ENCODE data around the gene EPS8.

DNA sequence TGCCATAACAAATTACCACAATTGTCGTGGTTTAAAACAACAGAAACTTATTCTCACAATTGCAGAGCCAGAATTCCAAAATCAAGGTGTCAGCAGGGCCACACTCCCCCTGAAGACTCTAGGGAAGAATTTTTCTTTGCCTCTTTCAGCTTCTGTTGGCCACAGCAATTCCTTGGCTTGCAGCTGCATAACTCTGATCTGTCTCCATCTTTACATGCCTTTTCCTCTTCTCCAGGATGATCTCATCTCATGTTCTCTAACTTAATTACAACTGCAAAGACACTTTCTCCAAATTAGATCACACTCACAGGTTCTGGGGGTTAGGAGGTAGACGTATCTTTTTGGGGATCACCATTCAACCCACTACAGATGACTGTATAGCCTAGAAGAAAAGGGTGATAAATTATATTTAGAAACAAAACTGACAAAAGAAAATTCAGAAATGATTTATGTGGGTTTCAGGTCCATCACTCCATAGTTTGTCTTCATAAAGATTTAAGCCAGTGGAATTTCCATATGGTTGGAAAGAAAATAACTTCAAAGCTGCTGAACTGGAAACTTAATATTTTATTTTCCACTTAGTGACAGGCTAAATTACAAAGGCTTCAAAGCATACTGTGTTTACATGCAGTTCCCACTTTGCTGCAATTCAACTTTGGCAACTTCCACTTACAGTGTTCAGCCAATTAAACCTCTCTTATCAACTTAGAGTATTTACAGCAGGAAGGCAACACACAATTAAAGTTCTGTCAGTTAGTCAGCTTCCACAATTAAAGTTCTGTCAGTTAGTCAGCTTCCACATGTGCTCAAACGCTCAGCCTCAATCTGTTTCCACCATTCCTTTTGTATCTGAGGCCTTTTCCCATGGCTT lies 213.3 kb downstream of the EPS8 start:
- TF ChIP-seq GATA2 (IDR thresholded peaks at IDR 0.05; ENCODE audit: low read depth, low read length) (no peak), GATA3 (IDR thresholded peaks at IDR 0.05; ENCODE audit: low read depth, low read length) (no peak)

All from SH-SY5Y (cell line).